HCT116 (cell line): ENCODE data around the gene KIRREL1.

Experiments
- CEBPB ChIP-seq: IDR thresholded peaks from 2 replicates; pipeline ENCODE4 v1.6.1; 2012; ENCODE audit warnings: low read depth
- CTCF ChIP-seq, 3 experiments: fragments of 200-600 bp in 1 of 3; sonication (generic) in 1 of 3; IDR thresholded peaks in 2 of 3; conservative IDR thresholded peaks in 1 of 3; 2 replicates each; pipeline ENCODE4 v1.5.1; 2012 to 2017; ENCODE audit warnings: low read depth in 2 of 3, low read length in 2 of 3, antibody characterized with exemption in 1 of 3, borderline replicate concordance in 1 of 3, control low read depth in 1 of 3, mild to moderate bottlenecking in 1 of 3, mixed read lengths in 1 of 3, mixed run types in 1 of 3, moderate library complexity in 1 of 3; ENCODE audit not compliant: insufficient read depth in 1 of 3
- EZH2 ChIP-seq: fragments of 200-600 bp; sonication (generic); IDR thresholded peaks from 2 replicates; pipeline ENCODE4 v1.6.1; 2017; ENCODE audit warnings: antibody characterized with exemption, mixed run types
- POLR2A ChIP-seq: IDR thresholded peaks from 2 replicates; pipeline ENCODE4 v1.7.0; 2011; ENCODE audit warnings: borderline replicate concordance; ENCODE audit not compliant: insufficient read depth, insufficient read length; ENCODE audit errors: extremely low read depth
- POLR2AphosphoS5 ChIP-seq: IDR thresholded peaks from 2 replicates; pipeline ENCODE4 v1.6.1; 2011; ENCODE audit warnings: mild to moderate bottlenecking, low read depth, low read length, moderate library complexity
- SIN3A ChIP-seq: IDR thresholded peaks from 2 replicates; pipeline ENCODE4 v1.6.1; 2012; ENCODE audit warnings: low read depth

- TF ChIP-seq POLR2A, result no peak
- no peak for TF ChIP-seq CTCF (IDR thresholded peaks at IDR 0.05 in 2 of 3, conservative IDR thresholded peaks at IDR 0.05 in 1 of 3; ENCODE audit: borderline replicate concordance in 1 of 3, insufficient read depth in 1 of 3, low read depth in 2 of 3, low read length in 2 of 3)
- no peak for TF ChIP-seq SIN3A
- no peak for TF ChIP-seq CEBPB
- no peak for TF ChIP-seq EZH2
- TF ChIP-seq POLR2AphosphoS5, result no peak
Measured at GRCh38 chr1:157958263-157958662, 35.2 kb upstream of the KIRREL1 start.
